ENCODE data around the gene FLRT1.

FLRT1 gene

DNA sequence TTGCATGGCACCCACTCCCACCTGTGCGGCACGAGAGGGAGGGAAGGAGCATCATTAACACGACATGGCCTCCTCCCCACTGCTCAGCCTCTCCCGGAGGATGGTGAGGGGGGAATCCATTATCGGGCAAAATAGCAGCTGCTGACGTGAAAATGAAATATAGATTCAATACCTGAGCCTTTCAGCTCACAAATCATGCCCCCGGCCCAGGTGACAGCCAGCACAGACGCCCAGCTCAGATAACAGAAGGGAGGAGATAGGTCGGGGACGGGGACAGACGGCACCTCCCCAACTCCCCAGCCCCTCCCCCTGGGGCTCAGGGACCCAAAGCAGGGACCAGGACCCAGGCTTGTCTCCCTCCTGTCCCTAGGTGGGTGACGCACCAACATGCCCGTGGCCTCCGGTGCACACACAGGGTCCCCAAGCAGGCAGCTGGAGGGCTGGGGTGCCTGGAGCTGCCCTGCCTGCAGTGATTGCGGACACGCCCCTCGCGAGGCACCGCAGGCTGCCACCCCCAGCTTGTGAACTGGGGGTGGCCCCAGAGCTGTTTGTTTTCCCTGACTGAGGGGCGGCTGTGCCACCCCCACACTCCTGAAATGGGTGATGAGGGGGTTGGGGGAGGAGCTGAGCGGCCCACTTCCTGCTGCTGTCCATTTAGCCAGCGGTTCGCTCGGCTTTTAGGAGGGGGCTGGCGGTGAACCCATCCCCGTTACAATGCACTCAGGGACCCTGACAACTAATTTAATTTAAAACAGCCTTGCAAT, 31.7 kb downstream of the FLRT1 start:
- no peak for DNase-seq (ENCODE audit: low spot score)

DNA sequence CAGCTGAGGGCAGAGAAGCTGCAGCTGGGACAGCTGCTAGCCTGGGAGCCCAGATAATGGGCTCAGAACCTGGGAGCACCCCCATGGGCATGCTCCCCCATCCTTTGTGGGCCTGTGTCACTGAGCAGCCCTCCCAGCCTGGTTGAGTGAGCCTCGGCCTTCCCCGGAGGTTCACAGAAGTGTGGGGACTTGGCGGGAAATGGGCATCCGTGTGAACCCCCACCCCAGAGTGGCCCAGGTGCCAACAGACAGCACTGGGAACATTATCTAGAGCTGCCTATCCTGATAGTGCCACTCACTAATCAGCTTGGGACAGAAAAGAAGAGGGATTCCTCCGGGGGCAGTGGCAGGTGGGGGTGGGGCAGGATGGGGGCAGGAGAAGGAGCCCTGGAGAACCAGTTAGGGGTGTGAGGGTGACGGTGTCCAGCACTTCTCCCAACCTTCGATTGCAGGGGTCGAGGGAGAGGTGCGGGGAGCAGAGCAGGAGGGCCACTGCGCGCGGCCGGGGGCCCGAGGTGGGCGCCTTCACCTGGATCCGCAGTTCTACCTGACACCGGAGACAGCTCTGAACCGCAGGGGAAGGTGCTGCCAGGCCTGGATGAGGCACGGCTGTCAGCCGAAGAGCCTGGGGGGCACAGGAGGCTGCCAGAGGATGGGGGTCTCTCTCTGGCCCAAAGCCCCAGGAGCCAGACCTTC, 33.1 kb downstream of the FLRT1 start:
- no peak for DNase-seq (ENCODE audit: low spot score)

DNA sequence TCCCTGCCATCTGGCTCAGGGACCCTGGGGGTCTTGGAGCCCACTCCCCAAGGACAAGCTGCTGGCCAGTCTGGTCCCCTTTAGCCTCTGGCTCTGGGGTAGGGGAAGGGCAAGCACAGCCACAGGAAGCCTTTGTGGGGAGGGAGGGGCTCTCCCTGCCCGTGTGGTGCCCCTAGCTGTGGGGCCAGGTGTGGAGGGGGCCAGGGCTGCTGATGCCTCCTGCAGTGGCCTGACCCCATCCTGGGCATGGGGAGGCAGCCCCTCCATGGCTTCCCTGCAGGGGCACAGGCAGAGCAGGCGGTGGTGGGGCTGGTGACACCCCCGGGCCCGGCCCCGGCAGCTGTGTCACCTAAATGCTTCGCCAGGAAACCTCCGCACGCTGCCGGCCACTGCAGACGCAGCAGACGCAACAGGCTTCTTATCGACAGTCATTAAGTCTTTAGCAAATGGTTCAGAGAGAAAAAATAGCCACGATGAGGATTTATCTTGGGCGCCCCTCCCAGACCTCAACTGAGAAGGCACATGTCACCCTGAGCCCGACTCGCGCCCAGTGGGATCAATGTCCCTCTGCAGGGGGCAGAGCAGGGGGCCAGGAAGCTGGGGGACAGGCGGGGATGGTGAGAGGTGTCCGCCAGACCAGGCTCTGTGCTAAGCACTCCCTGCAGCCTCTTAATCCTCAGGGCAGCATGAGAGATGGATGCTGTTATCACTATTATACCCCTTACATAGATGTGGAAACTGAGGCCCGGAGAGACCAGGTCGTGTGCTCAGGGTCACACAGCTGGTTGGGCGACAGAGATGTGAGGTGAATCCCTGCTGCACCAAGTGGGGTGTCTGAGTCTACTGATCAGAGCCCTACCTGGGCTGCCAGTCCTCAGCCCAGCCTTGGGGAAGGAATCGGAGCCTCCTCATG, 33.9 kb downstream of the FLRT1 start:
- DNase-seq (ENCODE audit: low spot score): no peak

DNA sequence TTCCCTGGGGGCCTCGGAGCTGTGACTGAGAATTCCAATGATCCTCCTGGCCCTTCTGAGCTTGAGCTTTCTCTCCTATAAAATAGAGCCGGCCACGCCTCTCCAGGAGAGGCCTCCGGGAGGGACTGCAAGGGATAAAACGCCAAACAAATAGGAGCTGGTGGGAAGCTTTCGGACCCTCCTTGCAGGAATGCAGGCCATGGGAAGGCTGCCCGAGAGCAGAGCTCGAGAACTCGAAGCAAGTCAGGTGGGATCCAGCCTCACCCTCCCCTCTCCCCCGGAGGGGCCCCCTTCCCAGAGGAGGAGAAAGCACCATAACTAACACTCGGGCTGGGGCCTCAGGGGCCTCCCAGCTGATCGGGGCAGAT, 34.6 kb downstream of the FLRT1 start:
- no peak for DNase-seq (ENCODE audit: low spot score)

DNA sequence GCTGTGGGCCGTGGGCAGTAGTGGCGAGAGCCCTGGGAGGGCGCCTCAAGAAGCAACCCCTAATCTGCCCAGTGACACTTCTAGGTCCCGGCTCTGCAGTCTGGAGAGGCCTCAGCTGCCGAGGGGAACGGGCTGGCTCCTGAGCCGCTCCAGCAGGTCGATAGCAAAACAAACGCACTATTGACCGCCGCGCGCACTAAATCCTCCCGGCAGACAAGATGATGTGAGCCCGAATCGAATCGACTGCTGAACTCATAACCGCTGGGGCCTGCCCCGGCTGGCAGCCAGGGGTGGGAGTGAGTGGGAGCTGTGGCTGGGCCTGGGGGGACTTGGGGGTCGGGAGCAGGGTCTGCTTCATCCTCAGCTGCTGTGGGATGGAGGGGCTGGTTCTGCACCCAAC, 36.1 kb downstream of the FLRT1 start:
- DNase-seq (ENCODE audit: low spot score): no peak

DNA sequence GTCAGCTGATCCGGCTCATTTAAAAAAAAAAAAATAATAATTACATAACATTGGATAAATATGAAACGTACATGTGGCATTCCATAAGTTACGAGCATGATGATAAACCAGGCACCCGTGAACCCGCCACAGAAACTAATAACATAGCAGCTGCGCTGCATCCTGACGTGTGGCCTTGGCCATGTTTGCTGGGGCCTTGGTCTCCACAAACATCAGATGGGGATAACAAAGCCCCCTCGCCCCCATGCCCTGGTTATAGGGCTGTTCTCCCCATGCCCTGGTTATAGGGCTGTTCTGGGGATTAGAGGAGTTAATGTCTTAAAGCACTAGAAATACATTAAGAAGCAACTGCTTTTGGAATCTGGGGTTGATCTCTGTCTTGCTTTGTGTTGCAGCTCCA, 36.7 kb downstream of the FLRT1 start:
- DNase-seq (ENCODE audit: low spot score): no peak

DNA sequence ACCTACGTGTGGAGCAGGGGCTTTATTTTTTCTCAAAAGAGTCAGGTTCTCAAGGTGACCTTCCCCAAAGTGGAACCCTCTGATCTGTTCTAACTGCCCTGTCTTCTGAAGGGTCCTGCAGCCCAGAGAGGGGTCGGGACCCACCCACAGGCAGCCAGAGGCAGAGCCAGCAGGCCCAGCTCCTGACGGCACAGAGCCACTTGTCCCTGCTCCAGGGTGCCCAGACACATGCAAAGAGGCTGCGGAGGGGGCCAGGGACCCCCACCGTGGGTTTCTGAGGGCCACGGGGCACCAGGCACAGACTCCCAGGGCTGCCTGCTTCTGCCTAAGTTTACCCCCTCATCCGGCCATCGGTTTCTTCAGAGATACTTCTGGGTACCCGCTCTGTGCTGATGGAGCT, 37.1 kb downstream of the FLRT1 start:
- no peak for DNase-seq (ENCODE audit: low spot score)

DNA sequence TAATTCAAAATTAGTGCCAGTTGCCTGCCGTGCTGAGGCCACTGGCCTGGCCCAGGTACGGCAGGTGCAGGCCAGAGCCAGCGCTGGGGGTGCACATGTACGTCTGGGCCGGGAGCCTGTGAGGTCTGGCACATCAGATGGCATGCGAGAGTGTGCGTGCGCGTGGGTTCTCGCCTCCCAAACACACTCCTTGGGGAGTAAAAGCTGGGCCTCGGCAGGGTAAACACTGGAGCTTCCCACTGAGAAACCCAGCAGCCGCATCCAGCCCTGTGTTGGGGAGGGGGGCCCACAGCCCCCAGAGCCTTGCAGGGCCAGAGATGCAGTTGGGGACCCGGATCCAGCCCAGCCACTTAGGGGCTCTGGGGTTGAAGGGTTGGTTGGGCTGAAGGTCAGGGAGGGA, 37.8 kb downstream of the FLRT1 start:
- no peak for DNase-seq (ENCODE audit: low spot score)

DNA sequence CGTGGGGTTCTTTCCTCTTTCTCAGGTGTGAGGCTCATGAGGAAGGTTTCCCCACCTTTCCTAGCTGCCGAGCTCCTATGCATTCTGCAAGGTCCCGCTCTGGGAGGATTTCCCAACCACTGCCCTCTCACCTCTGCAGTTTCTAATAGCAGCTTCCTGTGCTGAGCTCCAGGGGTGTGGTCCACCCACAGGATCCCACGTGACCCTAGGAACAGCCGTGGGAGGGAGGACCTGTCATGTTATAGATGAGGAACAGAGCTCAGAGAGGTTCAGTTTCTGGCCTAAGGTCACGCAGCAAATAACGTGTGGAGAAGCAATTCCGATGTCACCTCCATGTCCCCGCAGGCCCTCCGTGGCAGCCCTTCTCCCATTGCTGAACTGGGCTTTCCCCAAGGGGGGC, 38.5 kb downstream of the FLRT1 start:
- no peak for DNase-seq (ENCODE audit: low spot score)

DNA sequence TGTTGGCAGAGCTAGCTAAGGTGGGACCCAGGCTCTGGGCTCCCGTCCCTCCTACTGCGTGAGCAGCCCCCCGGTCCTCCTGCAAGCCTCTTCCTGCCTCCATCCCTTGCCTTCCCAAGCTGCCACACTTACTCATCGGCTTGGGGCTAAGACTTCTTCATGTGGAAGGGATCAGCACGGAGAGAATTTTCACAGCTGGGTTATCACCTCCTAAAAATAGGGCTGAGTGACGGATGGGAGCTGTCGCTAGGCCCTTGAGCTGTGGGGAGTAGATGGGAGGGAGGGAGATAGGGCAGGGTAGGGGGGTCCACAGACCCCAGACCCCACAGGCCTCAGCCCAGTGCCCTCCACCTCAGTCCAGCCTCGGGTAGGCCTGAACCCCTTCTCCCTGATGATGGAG, 41.0 kb downstream of the FLRT1 start:
- DNase-seq (ENCODE audit: low spot score): no peak

DNA sequence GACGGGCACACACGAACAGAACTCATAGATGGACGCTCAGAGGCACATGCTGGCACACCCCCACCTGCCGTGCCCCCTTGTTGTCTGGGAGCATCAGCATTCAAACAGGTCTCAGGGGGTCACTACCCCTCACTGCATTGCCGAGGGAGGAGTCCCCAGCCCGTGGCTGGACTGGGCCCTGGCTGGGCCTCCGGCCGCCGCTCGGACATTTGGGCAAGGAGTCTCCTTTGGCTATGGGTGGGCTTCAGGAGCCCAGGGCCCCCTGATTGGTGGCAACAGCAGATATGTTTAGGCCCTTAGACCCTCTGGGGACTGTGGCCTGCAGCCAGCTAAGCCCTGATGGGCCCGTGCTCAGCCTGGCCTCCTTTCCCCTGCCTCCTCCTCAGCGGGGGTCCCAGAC, 41.9 kb downstream of the FLRT1 start:
- DNase-seq (ENCODE audit: low spot score): no peak

DNA sequence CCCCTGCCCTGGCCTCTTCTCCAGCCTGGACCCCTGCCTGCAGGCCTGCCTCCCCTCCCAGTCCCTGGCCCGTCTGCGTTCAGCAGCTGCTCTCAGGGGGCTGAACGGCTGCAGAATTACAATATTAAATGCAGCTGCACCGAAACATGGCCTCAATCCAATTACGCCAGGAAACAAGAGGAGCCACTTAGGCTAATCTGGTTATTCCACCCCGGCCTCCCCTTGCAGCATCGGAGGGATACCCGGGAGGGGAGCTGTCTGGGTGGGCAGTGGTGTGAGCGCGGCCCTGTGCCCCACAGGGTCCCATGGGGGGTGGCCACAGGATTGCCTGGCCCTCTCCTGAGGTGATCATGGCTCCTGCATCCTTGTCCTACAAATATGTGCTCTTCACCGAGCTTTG, 42.6 kb downstream of the FLRT1 start:
- no peak for DNase-seq (ENCODE audit: low spot score)

DNA sequence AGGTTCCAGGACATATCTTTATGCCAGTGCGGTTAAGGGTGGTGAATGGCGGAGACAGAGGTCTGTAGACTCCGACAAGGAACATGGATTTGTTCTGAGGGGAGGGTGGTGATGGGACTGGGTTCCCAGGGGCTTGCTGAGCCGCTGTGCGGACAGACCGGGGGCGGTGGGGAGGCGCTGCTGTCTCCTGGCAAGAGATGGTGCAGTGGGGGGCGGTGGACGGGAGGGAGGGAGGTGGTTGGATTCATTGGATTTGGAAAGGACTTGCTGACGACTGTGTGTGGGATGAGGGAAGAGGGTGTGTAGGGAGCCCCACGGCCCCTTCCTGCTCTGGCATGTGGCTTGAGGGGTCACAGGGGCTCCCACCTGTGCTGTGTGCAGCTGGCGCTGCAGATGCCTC, 43.2 kb downstream of the FLRT1 start:
- no peak for DNase-seq (ENCODE audit: low spot score)

DNA sequence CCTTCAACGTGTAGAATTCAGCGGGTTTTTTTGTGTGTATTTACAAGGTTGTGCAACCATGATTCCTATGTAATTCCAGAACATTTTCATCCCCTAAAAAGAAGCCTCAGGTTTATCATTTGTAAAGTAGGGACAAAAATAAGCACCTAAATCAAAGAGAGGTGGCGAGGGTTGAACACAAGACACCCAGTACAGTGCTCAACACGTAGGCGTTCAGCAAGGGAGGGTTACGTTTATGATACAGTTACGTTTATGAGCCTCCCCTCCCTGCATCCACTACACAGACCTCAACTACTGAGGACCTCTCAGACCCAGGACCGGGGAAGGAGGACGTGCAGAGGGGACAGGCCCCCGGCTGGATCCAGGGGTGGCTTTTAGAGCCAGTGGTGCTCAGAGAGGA, 44.7 kb downstream of the FLRT1 start:
- no peak for DNase-seq (ENCODE audit: low spot score)

DNA sequence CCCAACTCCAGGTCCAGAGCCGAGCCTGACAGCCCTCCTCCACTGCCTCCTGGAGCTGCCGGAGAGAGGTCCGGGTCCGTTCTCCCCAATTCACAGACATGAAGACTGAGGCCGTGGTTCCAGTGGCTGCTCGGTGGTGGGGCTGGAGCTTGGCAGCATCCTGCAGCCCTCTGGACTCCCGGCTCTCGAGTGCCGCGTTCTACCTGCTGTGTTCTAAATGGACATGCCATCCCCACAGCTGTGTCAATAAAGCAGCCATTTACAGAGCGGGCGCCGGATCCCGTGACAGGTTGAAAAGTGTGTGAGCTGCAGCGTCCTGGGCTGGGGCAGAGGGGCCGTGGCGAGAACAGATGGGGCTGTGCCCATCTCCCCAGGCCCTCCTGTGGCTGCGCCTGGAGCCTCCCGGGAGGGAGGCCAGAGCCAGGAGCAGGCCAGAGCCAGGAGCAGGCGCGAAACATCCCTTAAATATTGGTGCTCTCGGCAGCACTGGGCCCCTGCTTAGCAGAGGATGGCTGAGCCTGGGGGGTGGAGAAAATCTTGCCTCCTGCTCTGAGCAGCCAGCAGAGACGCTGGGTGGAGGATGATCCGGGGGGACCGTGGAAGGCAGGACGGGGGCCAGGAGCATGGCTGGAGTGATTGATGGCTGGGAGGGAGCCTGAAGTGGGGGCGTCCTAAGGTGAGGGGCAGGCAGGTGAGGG, 46.2 kb downstream of the FLRT1 start:
- DNase-seq (ENCODE audit: low spot score): no peak

DNA sequence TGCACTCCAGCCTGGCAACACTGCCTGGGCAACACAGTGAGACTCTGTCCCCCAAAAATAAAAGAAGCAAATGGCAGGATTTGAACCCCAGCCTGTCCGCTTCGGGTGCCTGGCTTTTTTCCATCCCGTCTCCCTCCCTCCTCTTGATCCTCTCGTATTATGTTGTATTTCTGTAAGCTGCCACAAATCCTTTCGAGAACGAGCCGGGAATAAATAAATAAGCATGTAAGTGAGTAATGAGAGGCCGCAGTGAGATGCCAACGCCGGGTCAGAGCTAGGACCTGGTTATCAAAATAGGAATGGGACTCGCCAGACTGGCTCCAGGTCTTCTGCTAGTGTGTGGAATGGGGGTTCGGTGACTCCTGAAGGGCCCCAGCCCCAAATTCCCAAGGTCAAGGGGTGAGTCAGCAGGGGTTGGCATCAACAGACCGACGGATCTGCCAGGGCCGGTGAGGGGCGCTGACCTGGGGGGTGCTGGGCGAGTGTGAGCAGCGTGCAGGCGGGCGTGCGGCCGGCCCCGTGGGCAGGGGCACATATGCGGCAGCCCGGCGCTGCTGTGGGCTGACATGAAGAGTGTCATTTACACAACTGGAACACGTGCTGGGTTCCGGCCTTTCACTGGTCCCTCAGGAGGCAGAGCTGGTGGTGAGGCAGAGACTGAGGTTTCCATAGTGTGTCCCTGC, 47.8 kb downstream of the FLRT1 start:
- no peak for DNase-seq (ENCODE audit: low spot score)

DNA sequence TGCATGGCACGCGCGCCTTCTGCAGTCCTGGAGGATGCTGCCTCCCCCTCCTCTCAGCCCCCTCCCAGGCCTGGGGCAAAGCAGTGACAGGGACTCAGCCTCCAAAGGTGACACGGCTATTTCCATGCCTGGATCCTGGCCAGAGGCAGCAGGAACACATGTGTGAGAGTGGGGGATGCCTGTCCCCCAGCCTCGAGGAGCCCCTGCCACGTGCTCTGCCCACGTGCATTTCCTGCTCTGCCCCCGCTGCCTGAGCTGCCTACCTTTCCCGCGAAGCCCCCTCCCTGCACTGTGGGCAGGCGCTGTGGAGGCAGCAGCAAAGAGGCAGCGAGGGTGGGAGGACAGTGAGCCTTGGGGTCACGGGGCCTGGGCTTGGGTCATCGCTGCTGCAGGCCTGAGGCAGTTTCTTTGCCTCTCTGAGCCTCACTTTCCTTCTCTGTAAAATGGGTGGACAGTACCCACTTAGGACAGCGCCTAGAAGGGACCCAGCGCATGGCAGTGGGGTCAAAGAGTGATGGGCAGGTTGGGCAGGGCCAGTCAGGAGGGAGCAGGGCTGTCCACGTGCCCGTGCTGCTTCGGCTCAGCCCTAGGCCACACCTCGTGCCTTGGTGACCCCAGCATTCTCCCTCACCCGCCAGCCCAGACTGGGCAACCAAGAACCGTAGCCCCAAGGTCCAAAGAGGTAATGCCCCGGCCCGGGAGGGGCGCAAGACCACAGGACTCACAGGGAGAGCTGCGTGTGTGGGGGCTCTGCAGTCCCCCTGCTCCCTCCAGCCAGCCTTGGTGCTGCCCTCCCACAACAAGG, 48.6 kb downstream of the FLRT1 start:
- no peak for DNase-seq (ENCODE audit: low spot score)

DNA sequence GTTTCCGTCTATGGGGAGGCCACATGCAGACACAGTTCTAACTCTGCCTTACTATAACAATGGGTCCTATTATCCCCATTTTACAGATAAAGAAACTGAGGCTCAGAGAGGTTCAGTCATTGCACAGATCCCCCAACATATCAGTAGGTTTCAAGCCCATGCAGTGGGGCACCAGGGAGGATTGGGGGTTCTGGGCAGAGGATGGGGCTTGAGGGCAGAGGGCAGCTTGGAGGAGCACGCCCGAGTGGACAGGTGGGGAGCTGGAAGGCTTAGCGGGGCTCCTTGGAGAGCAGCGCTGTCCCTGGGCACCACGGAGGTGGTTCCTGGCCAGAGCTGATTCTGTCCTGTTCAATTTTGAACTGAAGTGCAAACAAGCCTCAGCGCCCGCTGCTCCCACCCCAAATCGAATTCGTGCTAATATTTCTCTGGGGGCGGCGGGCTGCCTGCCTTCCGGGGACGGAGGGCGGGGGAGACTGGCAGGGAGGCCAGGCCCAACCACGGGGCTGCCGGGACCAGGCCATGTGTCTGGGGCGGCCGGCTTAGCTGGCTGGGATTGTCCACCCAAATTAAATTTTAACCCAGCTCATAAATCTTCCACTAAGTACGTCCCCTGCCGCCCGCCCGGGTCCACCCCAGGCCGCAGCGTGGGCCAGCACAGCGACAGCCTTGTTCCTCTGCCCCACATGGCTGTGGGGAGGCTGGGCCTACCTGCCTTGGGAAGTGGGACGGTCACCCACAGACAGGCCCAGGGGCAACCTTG, 49.4 kb downstream of the FLRT1 start:
- no peak for DNase-seq (ENCODE audit: low spot score)
